NCI-H1436 (cell line): ENCODE results near the gene SLC38A8.

Source experiments
- DNase-seq: peaks from one replicate; lab custom pipeline; 2025; lab: John Stamatoyannopoulos, UW

SLC38A8 gene

GRCh38 chr16:84048871-84049270 is 6.3 kb upstream of the SLC38A8 start:
- DNase-seq: no peak

GRCh38 chr16:84048270-84048669 is 5.7 kb upstream of the SLC38A8 start:
- no peak for DNase-seq

- no peak for DNase-seq
Measured at GRCh38 chr16:84047626-84048025, 5.0 kb upstream of the SLC38A8 start.

GRCh38 chr16:84047206-84047605 is 4.6 kb upstream of the SLC38A8 start:
- no peak for DNase-seq

GRCh38 chr16:84045818-84046470 is 3.3 kb upstream of the SLC38A8 start:
- no peak for DNase-seq

GRCh38 chr16:84045001-84045817 is 2.6 kb upstream of the SLC38A8 start:
- no peak for DNase-seq

- DNase-seq: no peak
Measured at GRCh38 chr16:84044118-84044488, 1.5 kb upstream of the SLC38A8 start.

GRCh38 chr16:84043486-84044117 is 1.0 kb upstream of the SLC38A8 start:
- no peak for DNase-seq

GRCh38 chr16:84042879-84043485 is 387 bp upstream of the SLC38A8 start:
- DNase-seq: peak; percentile 66

GRCh38 chr16:84041881-84042280 is 714 bp downstream of the SLC38A8 start:
- DNase-seq: no peak

- DNase-seq: no peak
Measured at GRCh38 chr16:84040823-84041820, 1.5 kb downstream of the SLC38A8 start.

- DNase-seq: no peak
Measured at GRCh38 chr16:84040226-84040822, 2.3 kb downstream of the SLC38A8 start.

GRCh38 chr16:84039696-84040095 is 2.9 kb downstream of the SLC38A8 start:
- no peak for DNase-seq

- DNase-seq: no peak
Measured at GRCh38 chr16:84038469-84038868, 4.1 kb downstream of the SLC38A8 start.

GRCh38 chr16:84036982-84037425 is 5.6 kb downstream of the SLC38A8 start:
- DNase-seq: no peak

- no peak for DNase-seq
Measured at GRCh38 chr16:84036131-84036530, 6.5 kb downstream of the SLC38A8 start.

- DNase-seq: no peak
Measured at GRCh38 chr16:84034516-84034915, 8.1 kb downstream of the SLC38A8 start.

- DNase-seq: no peak
Measured at GRCh38 chr16:84033251-84034195, 9.1 kb downstream of the SLC38A8 start.

GRCh38 chr16:84032458-84033178 is 10.0 kb downstream of the SLC38A8 start:
- no peak for DNase-seq
